ENCODE measurements around the gene STAM.

DNA sequence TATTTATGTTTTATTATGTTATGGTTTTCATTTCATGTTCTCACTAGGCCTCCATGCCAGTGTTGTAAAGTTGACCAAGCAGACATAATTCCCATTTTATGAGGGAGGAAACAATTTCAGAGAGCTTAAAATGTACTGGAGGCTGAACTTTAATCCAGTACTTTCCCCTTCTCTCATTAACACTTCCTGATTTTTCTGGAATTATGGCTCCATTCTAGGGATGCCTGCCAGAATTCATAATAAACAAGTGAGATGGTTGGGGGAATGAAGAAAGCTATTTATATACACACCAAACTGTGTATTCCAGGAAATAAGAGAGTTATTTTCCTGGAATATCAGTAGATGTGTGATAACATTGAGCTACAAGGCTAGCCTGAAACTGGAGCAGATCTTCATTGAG is 114.9 kb downstream of the STAM start:
- TF ChIP-seq TAF1 (IDR thresholded peaks at IDR 0.05; ENCODE audit: borderline replicate concordance, insufficient read depth, low read length) (no peak), SIN3A (IDR thresholded peaks at IDR 0.05; ENCODE audit: borderline replicate concordance, insufficient read depth, low read length) (no peak), FOXP2 (optimal IDR thresholded peaks at IDR 0.05; ENCODE audit: borderline replicate concordance, extremely low read depth, extremely low read length, insufficient read depth) (no peak), POLR2AphosphoS5 (IDR thresholded peaks at IDR 0.05; ENCODE audit: low read depth, low read length) (no peak)

Measured in PFSK-1 (cell line).